Inferior parietal cortex (tissue), 1 donor: ENCODE measurements around the gene AIF1L.

ENCODE experiments used
- DNase-seq: peaks from one replicate; pipeline ENCODE4 v3.0.0-alpha.2; 2016; ENCODE audit errors: extremely low spot score

Gene AIF1L

DNA sequence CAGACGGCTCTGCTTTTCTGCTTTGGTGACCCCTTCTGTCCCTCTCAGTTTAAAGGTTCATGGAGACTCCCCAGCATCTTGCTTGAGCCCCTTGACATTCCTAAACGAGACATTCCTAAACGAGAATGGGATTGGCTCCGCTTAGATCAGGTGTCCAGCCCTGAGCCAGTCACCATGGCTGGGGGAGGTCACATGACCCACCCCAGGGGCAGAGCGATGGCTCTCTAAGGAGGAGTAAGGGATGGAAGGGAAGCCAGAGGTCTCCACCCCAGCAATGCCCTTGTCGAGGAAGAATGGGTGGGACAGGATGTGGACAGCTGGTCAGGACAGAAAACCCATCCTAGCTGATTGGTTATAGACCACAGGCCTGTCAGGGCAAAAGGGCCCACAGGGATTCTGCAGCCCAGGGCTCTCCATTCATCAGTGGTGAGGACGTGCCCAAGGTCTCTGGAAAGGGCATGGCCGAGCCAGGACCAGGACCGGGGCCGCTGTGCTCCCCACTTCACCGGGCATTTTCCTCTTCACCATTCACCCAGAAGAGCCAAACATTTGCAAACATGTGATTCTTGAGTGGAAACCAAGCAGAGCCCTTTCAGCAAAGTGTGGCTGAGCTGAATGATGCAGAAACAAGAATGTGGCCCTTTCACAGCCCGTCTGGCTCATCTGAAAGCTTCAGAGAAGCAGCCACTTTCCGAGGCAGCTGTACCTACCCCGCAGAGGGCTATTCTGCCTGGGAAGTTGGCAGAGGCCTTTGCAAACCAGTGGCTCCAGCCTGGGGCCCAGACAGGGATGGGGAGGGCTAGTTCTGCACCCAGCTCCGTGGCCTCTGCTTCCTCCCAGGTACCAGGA, 19.8 kb upstream of the AIF1L start:
- DNase-seq = no peak

DNA sequence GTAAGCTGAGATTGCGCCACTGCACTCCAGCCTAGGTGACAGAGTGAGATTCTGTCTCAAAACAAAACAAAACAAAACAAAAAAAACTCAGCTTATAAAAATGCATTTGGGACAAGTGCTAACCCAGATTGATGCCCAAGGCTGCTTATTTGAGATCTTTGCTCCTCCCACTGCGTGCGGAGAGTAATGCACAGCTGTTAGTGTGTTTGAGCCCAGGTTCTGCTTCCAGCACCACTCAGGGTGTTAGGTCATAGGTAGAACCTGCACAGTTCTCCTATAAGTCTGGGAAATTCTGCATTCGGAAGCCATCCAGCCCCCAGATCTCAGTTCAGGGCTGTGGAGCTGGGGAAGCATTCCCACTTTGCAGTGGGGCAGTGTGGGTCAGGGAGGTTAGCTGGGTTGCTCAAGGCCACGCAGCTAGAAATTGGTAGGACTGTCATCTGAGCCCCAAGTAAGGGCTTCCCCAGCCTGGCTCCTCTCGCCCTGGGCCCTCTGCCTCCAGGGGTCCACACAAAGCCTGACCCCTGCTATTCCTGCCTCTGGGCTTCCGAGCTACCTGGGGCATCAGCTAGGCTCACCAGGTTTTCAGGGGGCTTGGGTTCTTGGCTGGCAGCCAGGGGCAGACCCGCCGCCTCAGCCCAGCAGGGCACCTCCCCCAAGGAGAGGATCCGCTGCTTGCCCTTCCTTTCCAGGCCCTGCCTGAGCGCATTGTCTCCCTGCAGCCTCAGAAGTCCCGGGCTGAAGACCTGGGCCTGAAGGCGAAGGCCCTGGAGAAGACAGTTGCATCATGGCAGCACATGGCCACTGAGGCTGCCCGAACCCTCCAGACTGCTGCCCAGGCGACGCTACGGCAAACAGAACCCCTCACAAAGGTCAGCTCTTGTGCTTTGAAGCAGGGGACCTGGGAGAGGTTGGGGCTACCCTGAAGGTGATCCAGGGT, 17.6 kb upstream of the AIF1L start:
- no peak for DNase-seq

DNA sequence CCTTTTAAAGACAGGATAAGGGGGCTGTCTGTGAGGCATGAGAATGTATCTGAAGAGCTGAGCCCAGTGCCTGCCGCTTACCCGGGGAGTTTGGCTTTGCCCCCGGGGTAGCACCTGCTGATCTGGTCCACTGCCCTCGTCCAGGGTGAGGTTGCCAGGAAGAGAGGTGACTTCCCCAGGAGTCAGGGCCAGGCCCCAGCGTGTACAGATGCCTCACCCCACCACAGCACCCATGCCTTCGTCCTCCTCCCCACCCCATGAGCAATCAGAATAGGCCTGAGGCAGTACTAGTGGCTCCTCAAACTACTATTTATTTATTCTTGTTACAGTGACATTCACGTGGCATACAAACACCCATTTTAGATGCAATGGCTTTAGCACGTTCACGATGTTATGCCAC, 15.7 kb upstream of the AIF1L start:
- DNase-seq = no peak

DNA sequence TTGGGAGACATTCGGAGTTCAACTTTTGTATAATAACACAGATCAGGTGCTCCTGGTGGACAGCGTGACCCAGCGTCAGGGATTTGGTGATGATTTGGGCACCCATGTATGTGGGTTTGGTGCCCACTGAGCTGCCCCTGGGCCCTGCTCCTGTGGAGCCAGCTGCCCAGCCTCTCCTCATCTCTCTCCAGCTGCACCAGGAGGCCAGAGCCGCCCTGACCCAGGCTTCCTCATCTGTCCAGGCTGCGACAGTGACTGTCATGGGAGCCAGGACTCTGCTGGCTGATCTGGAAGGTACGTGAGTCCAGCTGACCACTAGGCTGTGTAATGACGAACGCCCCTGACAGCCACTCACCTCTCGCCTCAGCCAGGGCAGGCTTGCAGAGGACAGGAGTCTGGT, 14.5 kb upstream of the AIF1L start:
- DNase-seq = no peak

DNA sequence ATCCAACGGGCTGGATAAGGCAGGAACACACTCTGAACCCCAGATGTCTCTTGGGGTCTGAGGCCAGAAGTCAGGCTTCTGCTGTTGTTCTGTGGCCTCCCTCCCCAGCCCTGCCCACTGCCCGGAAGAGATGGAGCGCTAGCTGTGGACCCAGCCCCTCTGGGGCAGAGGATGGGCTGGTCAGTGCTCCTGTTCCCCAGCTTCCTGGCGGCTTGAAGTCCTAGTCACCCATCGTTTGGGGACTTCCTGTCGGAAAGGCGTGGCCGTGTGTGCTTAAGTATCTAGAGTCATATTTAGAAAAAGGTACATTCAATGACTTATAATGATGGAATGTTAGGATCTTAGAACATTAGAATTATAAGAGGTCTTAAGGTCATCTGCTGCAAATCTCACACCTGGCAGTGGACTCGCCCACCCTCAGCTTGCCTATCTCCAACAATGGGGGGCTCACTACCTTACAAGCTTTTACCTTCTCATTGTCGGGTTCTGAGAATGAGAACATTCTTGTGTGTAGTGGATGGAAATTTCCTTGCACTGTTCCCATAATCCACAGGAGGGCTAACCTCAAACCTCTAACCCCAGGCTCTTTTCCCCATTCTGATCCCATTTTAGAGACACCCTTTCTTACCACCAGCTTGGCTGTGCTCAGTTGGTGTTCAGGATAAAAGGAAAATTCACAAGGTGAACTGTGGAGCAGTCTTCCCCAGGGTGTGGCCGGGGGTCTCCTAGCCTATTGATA, 13.4 kb upstream of the AIF1L start:
- DNase-seq = no peak

DNA sequence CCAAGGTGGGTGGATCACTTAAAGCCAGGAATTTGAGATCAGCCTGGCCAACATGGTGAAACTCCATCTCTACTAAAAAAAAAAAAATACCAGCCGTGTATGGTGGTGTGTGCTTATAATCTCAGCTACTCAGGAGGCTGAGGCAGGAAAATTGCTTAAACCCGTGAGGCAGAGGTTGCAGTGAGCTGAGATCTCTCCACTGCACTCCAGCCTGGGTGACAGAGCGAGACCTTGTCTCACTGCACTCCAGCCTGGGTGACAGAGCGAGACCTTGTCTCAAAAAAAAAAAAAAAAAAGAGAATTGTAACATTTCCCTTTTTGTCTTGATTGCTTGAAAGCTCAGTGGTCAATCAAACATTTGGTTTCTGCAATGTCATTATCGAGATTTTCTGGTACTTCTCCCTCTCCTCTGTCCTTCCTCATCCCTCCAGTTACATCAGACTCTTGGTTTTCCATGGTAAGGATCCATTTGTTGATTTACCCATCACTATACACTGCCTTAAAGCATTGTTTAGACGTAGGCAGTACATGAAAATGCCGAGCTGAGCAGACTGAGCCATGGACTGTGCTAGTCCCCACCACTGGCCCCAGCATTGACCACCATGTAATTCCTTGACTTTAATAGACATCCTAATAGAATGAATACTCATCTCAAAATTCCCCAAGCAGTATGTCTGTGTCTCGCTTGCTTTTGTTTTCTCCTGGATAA, 11.5 kb upstream of the AIF1L start:
- DNase-seq = no peak

DNA sequence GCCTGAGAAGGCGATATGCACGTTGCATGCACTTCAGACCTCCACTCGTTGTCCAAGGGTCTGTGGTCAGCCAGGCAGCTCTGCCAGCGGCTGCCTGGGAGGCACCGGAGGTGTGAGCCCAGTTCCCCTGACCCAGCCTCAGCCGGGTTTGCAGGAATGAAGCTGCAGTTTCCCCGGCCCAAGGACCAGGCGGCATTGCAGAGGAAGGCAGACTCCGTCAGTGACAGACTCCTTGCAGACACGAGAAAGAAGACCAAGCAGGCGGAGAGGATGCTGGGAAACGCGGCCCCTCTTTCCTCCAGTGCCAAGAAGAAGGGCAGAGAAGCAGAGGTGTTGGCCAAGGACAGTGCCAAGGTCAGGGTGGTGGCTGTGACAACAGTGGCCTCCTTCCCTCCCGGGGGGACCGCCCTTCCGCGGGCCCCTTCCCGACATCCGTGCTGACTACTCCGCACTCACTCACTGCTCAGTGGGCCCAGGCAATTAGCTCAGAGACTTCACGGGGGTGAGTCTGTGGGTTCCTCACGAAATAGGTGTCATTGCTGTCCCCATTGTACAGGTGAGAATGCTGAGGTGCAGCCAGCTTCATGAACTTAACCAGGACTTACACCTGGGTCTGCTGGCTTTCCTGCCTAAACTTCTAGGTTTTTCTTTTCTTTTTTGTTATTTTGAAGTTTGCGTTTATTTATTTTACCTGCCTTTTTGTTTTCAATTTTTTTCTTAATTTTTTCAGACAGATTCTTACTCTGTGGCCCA, 10.8 kb upstream of the AIF1L start:
- DNase-seq = no peak

DNA sequence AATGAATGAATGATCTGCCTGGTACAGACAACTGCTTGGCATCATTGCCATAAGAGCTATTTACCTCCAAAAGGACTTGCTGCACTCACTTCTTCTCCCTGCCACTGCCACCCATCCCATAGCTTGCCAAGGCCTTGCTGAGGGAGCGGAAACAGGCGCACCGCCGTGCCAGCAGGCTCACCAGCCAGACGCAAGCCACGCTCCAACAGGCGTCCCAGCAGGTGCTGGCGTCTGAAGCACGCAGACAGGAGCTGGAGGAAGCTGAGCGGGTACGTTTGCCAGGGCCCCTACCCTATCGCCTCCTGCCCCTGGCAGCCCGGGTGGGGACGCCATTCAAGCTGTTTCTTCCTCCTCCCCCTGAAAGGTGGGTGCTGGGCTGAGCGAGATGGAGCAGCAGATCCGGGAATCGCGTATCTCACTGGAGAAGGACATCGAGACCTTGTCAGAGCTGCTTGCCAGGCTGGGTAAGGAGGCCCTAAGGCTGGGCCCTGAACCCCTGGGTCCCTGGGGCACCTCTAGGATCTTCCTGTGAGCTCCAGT, 8.9 kb upstream of the AIF1L start:
- DNase-seq = no peak

DNA sequence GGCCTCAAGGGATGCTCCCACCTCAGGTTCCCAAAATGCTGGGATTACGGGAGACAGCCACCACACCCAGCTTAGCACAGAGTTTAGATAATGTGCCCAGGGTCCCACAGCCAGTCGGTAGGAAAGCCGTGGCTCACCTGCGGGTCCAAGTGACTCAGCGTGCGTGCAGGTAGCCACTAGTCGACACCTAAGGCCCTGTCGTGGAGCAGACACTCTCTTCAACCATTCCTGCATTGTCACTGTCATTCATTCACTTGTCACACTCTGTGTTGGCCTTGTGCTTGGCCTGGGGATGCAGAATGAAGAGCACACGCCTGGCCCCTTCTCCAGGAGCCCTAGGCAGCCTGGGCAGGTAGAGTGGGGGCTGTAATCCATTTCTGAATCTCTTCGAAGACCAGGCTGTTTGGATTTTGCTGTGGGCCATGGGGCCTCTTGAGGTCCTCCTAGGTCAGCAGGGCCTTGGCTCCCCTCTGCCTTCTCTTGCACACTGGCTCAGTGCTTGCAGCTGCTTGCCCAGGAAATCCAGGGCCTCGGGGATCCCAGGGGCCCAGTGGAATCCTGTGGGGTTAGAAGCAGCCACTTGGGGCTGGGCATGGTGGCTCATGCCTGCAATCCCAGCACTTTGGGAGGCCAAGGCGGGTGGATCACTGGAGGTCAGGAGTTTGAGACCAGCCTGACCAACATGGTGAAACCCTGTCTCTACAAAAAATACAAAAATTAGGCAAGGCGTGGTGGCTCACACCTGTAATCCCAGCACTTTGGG, 6.1 kb upstream of the AIF1L start:
- DNase-seq = no peak

DNA sequence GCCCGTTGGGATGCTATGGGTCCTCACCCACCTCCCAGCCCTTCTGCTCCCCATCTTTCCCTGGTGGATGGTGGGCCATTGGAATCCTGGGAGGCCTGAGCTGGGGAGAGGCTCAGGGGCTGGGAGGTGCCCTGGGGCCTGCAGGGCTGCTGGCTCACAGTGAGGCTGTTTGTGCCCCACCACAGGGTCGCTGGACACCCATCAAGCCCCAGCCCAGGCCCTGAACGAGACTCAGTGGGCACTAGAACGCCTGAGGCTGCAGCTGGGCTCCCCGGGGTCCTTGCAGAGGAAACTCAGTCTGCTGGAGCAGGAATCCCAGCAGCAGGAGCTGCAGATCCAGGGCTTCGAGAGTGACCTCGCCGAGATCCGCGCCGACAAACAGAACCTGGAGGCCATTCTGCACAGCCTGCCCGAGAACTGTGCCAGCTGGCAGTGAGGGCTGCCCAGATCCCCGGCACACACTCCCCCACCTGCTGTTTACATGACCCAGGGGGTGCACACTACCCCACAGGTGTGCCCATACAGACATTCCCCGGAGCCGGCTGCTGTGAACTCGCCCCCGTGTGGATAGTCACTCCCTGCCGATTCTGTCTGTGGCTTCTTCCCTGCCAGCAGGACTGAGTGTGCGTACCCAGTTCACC, 4.9 kb upstream of the AIF1L start:
- no peak for DNase-seq

DNA sequence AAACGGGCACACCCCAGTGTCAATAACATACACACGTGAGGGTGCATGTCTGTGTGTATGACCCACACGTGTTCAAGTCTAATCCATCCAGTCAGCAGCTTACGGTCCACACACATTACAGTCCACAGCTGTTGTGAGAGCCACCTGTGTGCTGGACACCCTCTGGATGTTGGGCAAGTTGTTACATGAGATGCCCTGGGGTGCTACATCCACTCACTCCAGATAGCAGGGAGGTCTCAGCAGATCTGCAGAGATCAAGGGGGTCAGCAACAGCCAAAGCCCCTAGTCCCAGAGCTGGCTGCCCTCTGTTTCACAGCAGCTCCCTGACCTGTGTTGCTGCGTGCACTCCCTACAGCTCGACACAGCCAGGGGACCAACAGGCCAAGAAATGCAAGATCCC, 4.3 kb upstream of the AIF1L start:
- DNase-seq = no peak

DNA sequence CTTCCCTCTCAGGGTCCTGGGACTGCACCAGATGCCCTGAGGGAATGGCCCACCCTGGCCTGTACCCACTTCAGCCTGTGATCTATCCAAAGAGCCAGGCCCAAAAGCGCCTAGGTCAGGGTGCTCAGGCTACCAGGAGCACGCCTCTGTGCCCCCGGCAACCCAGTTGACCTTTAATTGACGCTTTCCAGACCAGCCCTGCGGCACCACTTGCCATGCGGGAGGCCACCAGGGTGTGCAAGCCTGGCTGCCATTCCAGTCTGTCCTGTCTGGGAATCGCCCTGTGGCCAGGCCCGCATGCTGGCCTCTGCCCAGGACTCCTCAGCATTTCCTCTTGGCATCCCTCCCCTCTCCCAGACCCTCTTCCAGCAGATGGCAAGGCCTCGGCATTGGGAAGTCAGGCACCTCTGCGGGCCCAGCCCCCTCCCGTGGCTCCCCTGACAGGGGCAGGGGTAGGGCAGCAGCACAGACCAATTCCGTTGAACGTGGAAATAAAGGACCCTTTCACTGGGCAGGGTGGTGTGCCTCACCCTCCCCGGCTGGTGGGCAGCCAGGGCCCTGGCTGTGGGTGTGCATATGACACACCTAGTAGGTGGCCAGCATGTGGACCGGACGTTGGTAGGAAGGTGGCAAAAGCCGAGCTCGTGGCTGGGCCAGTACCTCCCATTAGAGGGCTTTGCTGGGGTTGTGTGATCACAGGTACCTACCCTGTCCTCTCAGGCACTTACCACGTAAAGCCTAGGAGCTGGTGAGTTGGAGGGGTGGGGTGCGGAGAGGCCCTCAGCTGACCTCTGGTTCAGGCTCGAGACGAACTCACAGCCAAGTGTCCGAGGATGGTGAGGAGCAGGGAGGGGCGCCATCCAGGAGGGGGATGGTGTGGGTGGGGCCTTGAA, 3.5 kb upstream of the AIF1L start:
- no peak for DNase-seq

DNA sequence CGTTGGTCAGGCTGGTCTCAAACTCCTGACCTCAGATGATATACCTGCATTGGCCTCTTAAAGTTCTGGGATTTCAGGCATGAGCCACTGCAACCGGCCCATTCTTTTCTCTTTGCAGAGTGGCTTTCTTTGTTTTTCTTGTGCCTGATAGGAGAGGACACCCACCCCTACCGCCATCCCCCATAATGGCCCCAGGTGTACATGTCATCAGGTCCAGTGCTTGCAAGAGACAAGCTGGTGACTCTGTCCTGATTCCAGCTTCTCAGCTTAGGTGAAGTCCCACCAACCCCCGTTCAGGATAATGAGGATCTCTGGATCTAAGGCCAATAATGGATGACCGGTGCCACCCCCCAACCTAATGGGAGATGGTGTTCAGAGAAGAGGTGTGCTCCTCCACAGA, 2.3 kb upstream of the AIF1L start:
- no peak for DNase-seq

DNA sequence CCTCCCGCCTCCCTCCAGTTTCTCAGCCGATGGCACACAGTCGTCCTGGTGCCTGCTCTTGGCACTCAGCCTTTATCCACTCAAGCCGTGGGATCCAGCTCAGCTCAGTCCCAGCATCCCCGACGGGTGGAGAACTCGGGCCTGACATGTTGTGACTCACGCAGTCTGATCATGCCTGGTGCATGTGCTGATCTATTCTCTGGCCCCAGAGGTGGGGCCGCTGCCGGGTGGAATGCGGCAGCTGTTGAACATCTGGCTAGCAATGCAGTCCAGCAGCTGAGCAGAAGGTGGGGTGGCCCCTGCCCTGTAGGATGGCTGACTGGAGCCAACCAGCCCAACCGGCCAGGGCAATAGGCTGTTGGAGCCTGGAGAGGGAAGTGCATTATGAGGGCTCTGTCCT, 1.7 kb upstream of the AIF1L start:
- no peak for DNase-seq

DNA sequence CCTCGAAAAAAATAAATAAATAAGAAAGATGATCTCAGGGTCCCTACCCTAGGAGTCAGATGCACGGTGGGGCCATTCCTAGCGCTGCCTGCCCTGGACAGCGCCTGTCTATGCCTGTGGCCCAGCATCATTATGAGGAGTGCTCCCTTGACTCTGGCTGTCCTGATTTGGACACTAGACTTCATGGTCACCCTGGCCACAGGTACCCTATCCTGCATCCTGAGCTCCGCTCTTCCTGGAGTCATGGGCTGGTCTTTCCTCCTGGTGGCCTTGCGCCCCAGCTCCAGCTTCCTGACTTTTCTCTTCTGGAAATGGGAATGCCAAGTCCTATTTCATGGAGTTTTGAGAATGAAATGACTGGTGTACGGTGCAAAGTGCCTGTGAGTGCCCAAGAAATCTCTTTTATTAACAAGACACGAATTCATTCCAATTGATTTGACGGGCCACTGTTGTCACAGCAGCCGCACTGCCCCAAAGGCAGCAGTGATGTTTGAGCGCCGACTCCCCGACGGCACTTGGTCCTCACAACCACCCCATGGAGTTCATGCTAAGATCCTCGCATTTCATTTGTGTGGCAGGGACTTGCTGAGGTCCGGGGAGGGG, 564 bp upstream of the AIF1L start:
- no peak for DNase-seq

DNA sequence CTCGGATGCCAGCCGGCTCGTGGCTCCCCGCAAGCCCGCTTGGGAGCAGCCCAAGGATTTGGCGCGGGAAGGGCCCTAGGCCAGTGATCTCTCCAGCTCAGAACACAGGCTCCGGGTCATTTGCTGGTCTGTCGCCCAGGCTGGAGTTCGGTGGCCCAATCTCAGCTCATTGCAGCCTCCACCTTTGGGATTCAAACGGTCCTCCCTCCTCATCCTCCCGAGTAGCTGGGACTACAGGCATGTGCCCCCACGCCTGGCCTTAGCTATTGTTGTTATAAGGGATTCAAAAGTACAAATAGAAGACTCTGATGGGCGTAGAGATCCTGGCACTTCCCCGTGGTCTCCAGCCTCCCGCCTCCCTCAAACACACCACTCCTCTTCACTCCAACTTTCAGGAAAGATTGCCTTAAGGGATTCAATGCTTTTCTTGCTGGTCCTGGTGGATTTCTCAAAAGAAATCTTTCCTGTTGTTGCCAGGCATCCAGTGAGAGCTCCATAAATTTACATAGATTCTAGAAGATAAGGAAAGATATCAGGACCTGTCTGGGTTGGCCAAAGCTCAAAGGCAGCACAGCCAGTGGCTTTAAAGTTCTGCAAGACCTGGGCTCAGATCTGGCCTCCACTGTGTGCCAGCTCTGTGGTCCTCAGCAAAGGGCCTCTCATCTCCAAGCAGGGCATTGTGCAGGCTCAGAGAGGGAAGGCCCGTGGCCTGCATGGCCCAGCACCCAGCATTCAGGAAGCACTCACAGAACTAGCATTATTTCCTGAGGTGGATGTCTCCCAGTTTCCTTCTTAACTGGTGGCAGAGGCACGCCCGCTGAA, 1.0 kb downstream of the AIF1L start:
- DNase-seq = no peak

DNA sequence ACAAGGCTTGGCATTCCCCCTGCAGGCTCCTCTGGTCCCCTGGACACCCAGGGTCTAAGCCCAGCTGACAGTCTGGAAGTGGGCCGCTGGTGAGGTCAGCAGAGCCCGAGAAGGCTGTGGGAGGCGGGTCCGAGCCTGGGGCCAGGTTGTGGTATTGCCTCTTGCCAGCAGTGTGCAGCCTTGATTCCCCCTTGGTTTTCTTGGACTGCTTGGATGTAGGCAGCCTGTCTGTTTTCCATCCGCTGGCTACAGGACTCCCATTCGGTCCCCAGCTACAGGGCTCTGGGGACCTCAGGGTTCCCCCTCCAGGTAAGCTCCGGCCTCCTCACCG, 1.6 kb downstream of the AIF1L start:
- no peak for DNase-seq
